IMR-90 (cell line): Measurements from ENCODE around the gene PHLPP2. TPM values are rescaled to one million over a fixed set of nuclear protein-coding genes. Genes with fewer than 3 reads are reported as not detected.

Source experiments
- ATAC-seq: fragments of 200-7000 bp; cut with Tn5 transposase; 2 replicates; pipeline ENCODE4 v1.9.1; 2020; ENCODE audit warnings: low read depth, mild to moderate bottlenecking, moderate library complexity
- BruUV-seq: library from RNA; stranded (reverse); fragments of 400-500 nt; replicated peaks from 2 replicates; lab custom pipeline; 2021; lab: Mats Ljungman, UMichigan
- CTCF ChIA-PET: fragments of 300-600 bp; formaldehyde crosslinking; extraction: SDS; loops from one replicate; lab custom pipeline; 2021; ENCODE audit warnings: antibody characterized with exemption; lab: Yijun Ruan, JAX
- POLR2A ChIA-PET: fragments of 300-600 bp; sonication (Branson Sonifier 250); formaldehyde crosslinking; loops from one replicate; lab custom pipeline; 2022; ENCODE audit warnings: antibody characterized with exemption; ENCODE audit not compliant: unreplicated experiment; lab: Charles Lee
- DNase-seq: peaks from one replicate; pipeline ENCODE4 v3.0.0; 2013
- H2AFZ ChIP-seq: replicated peaks from 2 replicates; pipeline ENCODE3; 2013; ENCODE audit warnings: low read length, mild to moderate bottlenecking; ENCODE audit not compliant: poor library complexity
- H2AK5ac ChIP-seq: 2 replicates; pipeline ENCODE4 v1.6.1; 2013; ENCODE audit warnings: low read depth, low read length, inconsistent platforms
- H2AK9ac ChIP-seq: replicated peaks from 2 replicates; pipeline ENCODE3; 2013; ENCODE audit warnings: mild to moderate bottlenecking, low read depth, low read length, moderate library complexity; ENCODE audit not compliant: poor library complexity
- H2BK120ac ChIP-seq: 2 replicates; pipeline ENCODE4 v1.6.1; 2013; ENCODE audit warnings: low read depth, low read length, inconsistent platforms
- H2BK15ac ChIP-seq: 3 replicates; pipeline ENCODE4 v1.6.1; 2013; ENCODE audit warnings: low read depth, low read length, inconsistent platforms
- H2BK20ac ChIP-seq: 2 replicates; pipeline ENCODE4 v1.6.1; 2013; ENCODE audit warnings: low read depth, mild to moderate bottlenecking, inconsistent platforms, low read length, moderate library complexity
- H2BK5ac ChIP-seq: 2 replicates; pipeline ENCODE4 v1.6.1; 2013; ENCODE audit warnings: mild to moderate bottlenecking, low read depth, low read length, inconsistent platforms; ENCODE audit not compliant: poor library complexity, severe bottlenecking
- H3K14ac ChIP-seq: replicated peaks from 2 replicates; pipeline ENCODE4 v1.6.1; 2013; ENCODE audit warnings: low read depth, low read length, inconsistent platforms
- H3K18ac ChIP-seq: 2 replicates; pipeline ENCODE4 v1.6.1; 2013; ENCODE audit warnings: low read depth, low read length, control low read depth
- H3K23ac ChIP-seq: 2 replicates; pipeline ENCODE4 v1.6.1; 2013; ENCODE audit warnings: low read depth, low read length, inconsistent platforms
- H3K27ac ChIP-seq: 2 replicates; pipeline ENCODE4 v1.5.1; 2013; ENCODE audit warnings: mild to moderate bottlenecking, control low read depth, low read length; ENCODE audit not compliant: insufficient read depth
- H3K27me3 ChIP-seq: 2 replicates; pipeline ENCODE4 v1.6.1; 2013; ENCODE audit warnings: low read length; ENCODE audit not compliant: control insufficient read depth, insufficient read depth
- H3K36me3 ChIP-seq: 2 replicates; pipeline ENCODE4 v1.6.1; 2013; ENCODE audit warnings: low read length, mixed read lengths; ENCODE audit not compliant: control insufficient read depth, insufficient read depth
- H3K4ac ChIP-seq: 2 replicates; pipeline ENCODE4 v1.6.1; 2013; ENCODE audit warnings: low read depth, low read length, inconsistent platforms
- H3K4me1 ChIP-seq: 2 replicates; pipeline ENCODE4 v1.6.1; 2013; ENCODE audit warnings: low read length, mixed read lengths; ENCODE audit not compliant: control insufficient read depth, insufficient read depth
- H3K4me2 ChIP-seq: 2 replicates; pipeline ENCODE4 v1.6.1; 2013; ENCODE audit warnings: low read depth, mild to moderate bottlenecking, control low read depth, low read length, moderate library complexity
- H3K4me3 ChIP-seq: 2 replicates; pipeline ENCODE4 v1.5.1; 2013; ENCODE audit warnings: low read depth, mild to moderate bottlenecking, control low read depth, low read length, moderate library complexity; ENCODE audit not compliant: insufficient read depth
- H3K56ac ChIP-seq: 2 replicates; pipeline ENCODE4 v1.6.1; 2013; ENCODE audit warnings: low read length, inconsistent platforms; ENCODE audit not compliant: insufficient read depth; ENCODE audit errors: extremely low read depth
- H3K79me1 ChIP-seq, 2 experiments: 2 replicates each; pipeline ENCODE4 v1.6.1; 2013; ENCODE audit warnings: low read length in 2 of 2, inconsistent platforms in 1 of 2, low read depth in 1 of 2
- H3K9ac ChIP-seq: 2 replicates; pipeline ENCODE4 v1.6.1; 2013; ENCODE audit warnings: low read depth, low read length, control low read depth
- H3K9me1 ChIP-seq: 2 replicates; pipeline ENCODE4 v1.6.1; 2013; ENCODE audit warnings: low read length, inconsistent platforms; ENCODE audit not compliant: insufficient read depth
- H3K9me3 ChIP-seq: 2 replicates; pipeline ENCODE4 v1.6.1; 2013; ENCODE audit warnings: low read length; ENCODE audit not compliant: control insufficient read depth, insufficient read depth
- H4K20me1 ChIP-seq: 2 replicates; pipeline ENCODE4 v1.6.1; 2013; ENCODE audit warnings: low read length, inconsistent platforms; ENCODE audit not compliant: insufficient read depth
- H4K5ac ChIP-seq: 2 replicates; pipeline ENCODE4 v1.6.1; 2013; ENCODE audit warnings: mild to moderate bottlenecking, low read depth, low read length, control low read depth
- H4K8ac ChIP-seq, 2 experiments: 2 replicates each; pipeline ENCODE4 v1.6.1; 2013; ENCODE audit warnings: low read depth in 2 of 2, low read length in 2 of 2, control low read depth in 1 of 2, inconsistent platforms in 1 of 2
- H4K91ac ChIP-seq: 2 replicates; pipeline ENCODE4 v1.6.1; 2013; ENCODE audit warnings: low read depth, low read length, inconsistent platforms; ENCODE audit not compliant: insufficient read depth
- BHLHE40 ChIP-seq: fragments of 150-350 bp; IDR thresholded peaks from 2 replicates; pipeline ENCODE4 v1.6.1; 2016; ENCODE audit warnings: mild to moderate bottlenecking, low read depth, low read length
- FOS ChIP-seq: fragments of 150-350 bp; IDR thresholded peaks from 2 replicates; pipeline ENCODE4 v1.6.1; 2016; ENCODE audit warnings: low read depth, low read length
- MAZ ChIP-seq: IDR thresholded peaks from 2 replicates; pipeline ENCODE4 v1.6.1; 2012; ENCODE audit warnings: low read depth, mild to moderate bottlenecking, low read length, improper control_type of control experiment, moderate library complexity, borderline replicate concordance
- MXI1 ChIP-seq: IDR thresholded peaks from 2 replicates; pipeline ENCODE4 v1.6.1; 2012; ENCODE audit warnings: low read depth, mild to moderate bottlenecking, low read length, moderate library complexity, borderline replicate concordance
- POLR2A ChIP-seq: IDR thresholded peaks from 2 replicates; pipeline ENCODE4 v1.6.1; 2012; ENCODE audit warnings: mild to moderate bottlenecking, low read depth, low read length
- RAD21 ChIP-seq: IDR thresholded peaks from 2 replicates; pipeline ENCODE4 v1.6.1; 2012; ENCODE audit warnings: low read length, improper control_type of control experiment
- RCOR1 ChIP-seq: IDR thresholded peaks from 2 replicates; pipeline ENCODE4 v1.6.1; 2012; ENCODE audit warnings: mild to moderate bottlenecking, low read length, improper control_type of control experiment; ENCODE audit not compliant: insufficient replicate concordance
- RFX5 ChIP-seq: IDR thresholded peaks from 2 replicates; pipeline ENCODE4 v1.8.0; 2012; ENCODE audit warnings: low read depth, mild to moderate bottlenecking, low read length, moderate library complexity
- WGBS, 2 experiments: methylation state at CpG; one replicate each; pipeline versions ENCODE4 v1.1.5 to v1.1.7; 2013; ENCODE audit warnings: missing lambda C conversion rate in 2 of 2; ENCODE audit not compliant: insufficient read length in 1 of 2; ENCODE audit errors: extremely low coverage in 2 of 2; 5-methylcytosine and 5-hydroxymethylcytosine counted together
- dilution Hi-C: fragments of 300-500 bp; cut with HindIII; formaldehyde crosslinking; loops from one replicate; pipeline ENCODE4 v1.14.3; 2018; ENCODE audit warnings: low sequenced_read_pairs; ENCODE audit not compliant: unreplicated experiment
- in situ Hi-C: fragments of 300-500 bp; cut with MboI; formaldehyde crosslinking; loops from 3 replicates; pipeline ENCODE4 v1.14.3; 2019; ENCODE audit warnings: low sequenced_read_pairs, inconsistent platforms, mixed read lengths
- intact Hi-C: fragments of 100-400 bp; cut with micrococcal nuclease; formaldehyde crosslinking; loops from 2 replicates; pipeline ENCODE4 v1.10.0; 2022
- polyA plus RNA-seq, 3 experiments: library from polyadenylated mRNA; depleted of rRNA; stranded (reverse); fragments of >200 nt; gene quantifications; 2 replicates each; pipeline ENCODE4 v1.2.3, GENCODE V29; 2012; ENCODE audit warnings: low replicate concordance in 1 of 3
- total RNA-seq: library from RNA; depleted of rRNA; stranded (reverse); fragments of >200 nt; gene quantifications from 2 replicates; pipeline ENCODE4 v1.2.3, GENCODE V29; 2012
- TF ChIP-seq, protein P1 (sequence below): fragments of 150-350 bp; IDR thresholded peaks from 2 replicates; pipeline ENCODE4 v1.6.1; 2017; ENCODE audit warnings: mild to moderate bottlenecking, antibody characterized with exemption, low read length, low read depth

PHLPP2 gene
- total and polyA plus RNA-seq, 2 of the 4 experiments (the other 2 are of a cell fraction), result 6.8 to 10.2 TPM

- Histone ChIP-seq H3K4ac (no peak overlapping the region), H3K18ac (no peak overlapping the region), H2BK5ac (no peak overlapping the region), H2BK15ac (no peak overlapping the region), H3K4me1 (peaks cover 3% of the 10 kb centered on the region; the same call in 1 of the 2 replicates), H3K4me3 (no peak overlapping the region), H3K4me2 (no peak overlapping the region), H2AK5ac (no peak overlapping the region), H4K8ac (no peak overlapping the region), H2BK120ac (no peak overlapping the region), H3K56ac (no peak overlapping the region), H4K91ac (no peak overlapping the region), H3K9ac (no peak overlapping the region), H2AK9ac (no peak overlapping the region), H4K5ac (no peak overlapping the region), H3K14ac (no peak overlapping the region), H3K27ac (no peak overlapping the region), H4K20me1 (no peaks in the 10 kb centered on the region), H3K36me3 (no peaks in the 10 kb centered on the region), H2BK20ac (no peak overlapping the region), H3K9me1 (no peaks in the 10 kb centered on the region), H3K27me3 (peaks cover 33% of the 10 kb centered on the region), H3K23ac (no peak overlapping the region), H2AFZ (no peak overlapping the region), H3K79me1 (no peaks in the 10 kb centered on the region), H3K9me3 (peaks cover 3% of the 10 kb centered on the region; the same call in 1 of the 2 replicates)
- intact Hi-C loops, result no loop called here
- WGBS, 2 experiments, result no CpG with 5 or more reads among the region's 3 CpGs
- no peak for DNase-seq
- dilution Hi-C loops, result no loop called here
- 0 out of 2 replicates have a peak, but pooled peaks have one; percentile 16 for ATAC-seq
- no TSS peak for BruUV-seq
- ChIA-PET CTCF (no interaction called here), POLR2A (no interaction called here)
- in situ Hi-C loops, result no loop called here
- no peak for TF ChIP-seq MAZ
- no peak for TF ChIP-seq MXI1
- TF ChIP-seq POLR2A, result no peak
- no peak for TF ChIP-seq RFX5
- no peak for TF ChIP-seq RAD21
- TF ChIP-seq FOS, result no peak
- no peak for TF ChIP-seq BHLHE40
- TF ChIP-seq, protein P1, sequence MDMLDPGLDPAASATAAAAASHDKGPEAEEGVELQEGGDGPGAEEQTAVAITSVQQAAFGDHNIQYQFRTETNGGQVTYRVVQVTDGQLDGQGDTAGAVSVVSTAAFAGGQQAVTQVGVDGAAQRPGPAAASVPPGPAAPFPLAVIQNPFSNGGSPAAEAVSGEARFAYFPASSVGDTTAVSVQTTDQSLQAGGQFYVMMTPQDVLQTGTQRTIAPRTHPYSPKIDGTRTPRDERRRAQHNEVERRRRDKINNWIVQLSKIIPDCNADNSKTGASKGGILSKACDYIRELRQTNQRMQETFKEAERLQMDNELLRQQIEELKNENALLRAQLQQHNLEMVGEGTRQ, result no peak
- TF ChIP-seq RCOR1, result no peak
These were observed 100.9 kb downstream of the PHLPP2 start for GRCh38 chr16:71623597-71623996.
